Femur (tissue), 1 donor: ENCODE data around the gene CERS3.

Experiments
- DNase-seq: peaks from one replicate; pipeline ENCODE4 v3.0.0-alpha.2; 2017

Gene CERS3

GRCh38 chr15:100373120-100373896 lies 155.4 kb downstream of the CERS3 start:
- no peak for DNase-seq

- DNase-seq = peak; percentile 44
Observed at GRCh38 chr15:100372739-100373119, 156.0 kb downstream of the CERS3 start.

- DNase-seq = no peak
Observed at GRCh38 chr15:100355342-100355741, 173.4 kb downstream of the CERS3 start.

- DNase-seq = no peak
Observed at GRCh38 chr15:100353449-100353848, 175.3 kb downstream of the CERS3 start.

- DNase-seq = no peak
Observed at GRCh38 chr15:100350434-100351226, 178.1 kb downstream of the CERS3 start.
